ENCODE measurements around the gene SNAPC3. TPM values are rescaled to one million over a fixed set of nuclear protein-coding genes. Genes with fewer than 3 reads are reported as not detected.
"Not testable (repeated sequence)": the region's sequence is repeated elsewhere in the genome, so short reads cannot be mapped to it uniquely, and the experiment has no call there.

The SNAPC3 gene
- total and polyA plus RNA-seq, 2 of the 4 experiments (the other 2 are of a cell fraction) = 22.0 to 31.0 TPM

DNA sequence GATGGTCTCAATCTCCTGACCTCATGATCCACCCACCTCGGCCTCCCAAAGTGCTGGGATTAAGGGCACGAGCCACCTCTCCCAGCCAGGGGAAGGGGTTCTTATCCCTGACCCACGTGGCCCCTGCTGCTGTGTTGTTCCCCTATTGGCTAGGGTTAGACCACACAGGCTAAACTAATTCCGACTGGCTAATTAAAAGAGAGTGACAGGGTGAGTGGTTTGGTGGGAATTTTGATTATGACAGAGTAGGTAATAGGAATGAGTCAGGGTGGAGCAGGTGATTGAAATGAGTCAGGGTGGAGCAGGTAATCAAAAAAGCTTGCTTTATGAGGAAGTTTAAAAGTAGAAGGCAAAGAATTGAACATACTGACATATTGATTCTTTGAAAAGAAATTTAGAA lies 43.4 kb upstream of the SNAPC3 start:
- in situ Hi-C loops (cut with MboI; ENCODE audit: low sequenced_read_pairs); H3K9ac ChIP-seq (ENCODE audit: low read depth, low read length); H2AK9ac ChIP-seq (replicated peaks; ENCODE audit: low read depth, low read length, poor library complexity); H4K8ac ChIP-seq (ENCODE audit: low read depth in 2 of 2, low read length in 2 of 2); H4K5ac ChIP-seq (ENCODE audit: low read depth, low read length); H3K56ac ChIP-seq (ENCODE audit: extremely low read depth, insufficient read depth, low read length); H4K91ac ChIP-seq (ENCODE audit: insufficient read depth, low read depth, low read length); H3K23ac ChIP-seq (ENCODE audit: low read depth, low read length); H2AK5ac ChIP-seq (ENCODE audit: low read depth, low read length); H3K27me3 ChIP-seq (ENCODE audit: control insufficient read depth, insufficient read depth, low read length); H3K36me3 ChIP-seq (ENCODE audit: control insufficient read depth, insufficient read depth, low read length); ATAC-seq (ENCODE audit: low read depth); H3K4me2 ChIP-seq (ENCODE audit: low read depth, low read length); DNase-seq; H4K20me1 ChIP-seq (ENCODE audit: insufficient read depth, low read length); H2AFZ ChIP-seq (replicated peaks; ENCODE audit: low read length, poor library complexity); BruUV-seq (replicated peaks); dilution Hi-C loops (cut with HindIII; ENCODE audit: low sequenced_read_pairs, unreplicated experiment); POLR2A ChIA-PET (ENCODE audit: unreplicated experiment); H3K79me1 ChIP-seq (ENCODE audit: low read depth in 1 of 2, low read length in 2 of 2); H2BK20ac ChIP-seq (ENCODE audit: low read depth, low read length); H3K18ac ChIP-seq (ENCODE audit: low read depth, low read length); H2BK5ac ChIP-seq (ENCODE audit: low read depth, low read length, poor library complexity, severe bottlenecking); H3K4ac ChIP-seq (ENCODE audit: low read depth, low read length); H3K4me3 ChIP-seq (ENCODE audit: insufficient read depth, low read depth, low read length); H3K4me1 ChIP-seq (ENCODE audit: control insufficient read depth, insufficient read depth, low read length); CTCF ChIA-PET; H3K9me1 ChIP-seq (ENCODE audit: insufficient read depth, low read length); H2BK15ac ChIP-seq (ENCODE audit: low read depth, low read length); H3K14ac ChIP-seq (replicated peaks; ENCODE audit: low read depth, low read length); H3K9me3 ChIP-seq (ENCODE audit: control insufficient read depth, insufficient read depth, low read length); intact Hi-C loops (cut with micrococcal nuclease); H3K27ac ChIP-seq (ENCODE audit: insufficient read depth, low read length); H2BK120ac ChIP-seq (ENCODE audit: low read depth, low read length): not testable (repeated sequence)
- WGBS, 2 experiments (ENCODE audit: extremely low coverage in 2 of 2, insufficient read length in 1 of 2) = 72% methylated on average over 2 of the region's 4 CpGs; no CpG with 5 or more reads in 1 of the 2 experiments

DNA sequence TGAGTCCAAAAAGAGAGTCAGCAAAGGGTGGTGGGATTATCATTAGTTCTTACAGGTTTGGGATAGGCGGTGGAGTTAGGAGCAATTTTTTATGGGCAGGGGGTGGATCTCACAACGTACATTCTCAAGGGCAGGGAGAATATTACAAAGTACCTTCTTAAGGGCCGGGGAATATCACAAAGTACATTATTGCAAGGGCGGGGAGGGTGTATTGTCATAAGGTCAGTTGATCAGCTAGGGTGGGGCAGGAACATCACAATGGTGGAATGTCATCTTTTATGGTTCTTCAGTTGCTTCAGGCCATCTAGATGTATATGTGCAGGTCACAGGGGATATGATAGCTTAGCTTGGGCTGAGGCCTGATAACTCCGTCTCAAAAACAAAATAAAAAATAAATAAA lies 42.8 kb upstream of the SNAPC3 start:
- dilution Hi-C loops (cut with HindIII; ENCODE audit: low sequenced_read_pairs, unreplicated experiment); DNase-seq; BruUV-seq (replicated peaks); in situ Hi-C loops (cut with MboI; ENCODE audit: low sequenced_read_pairs); H3K4me1 ChIP-seq (ENCODE audit: control insufficient read depth, insufficient read depth, low read length); H4K20me1 ChIP-seq (ENCODE audit: insufficient read depth, low read length); POLR2A ChIA-PET (ENCODE audit: unreplicated experiment); H2BK15ac ChIP-seq (ENCODE audit: low read depth, low read length); H3K27me3 ChIP-seq (ENCODE audit: control insufficient read depth, insufficient read depth, low read length); H3K4me3 ChIP-seq (ENCODE audit: insufficient read depth, low read depth, low read length); H4K91ac ChIP-seq (ENCODE audit: insufficient read depth, low read depth, low read length); intact Hi-C loops (cut with micrococcal nuclease); H2BK120ac ChIP-seq (ENCODE audit: low read depth, low read length); H3K56ac ChIP-seq (ENCODE audit: extremely low read depth, insufficient read depth, low read length); H3K27ac ChIP-seq (ENCODE audit: insufficient read depth, low read length); H2AFZ ChIP-seq (replicated peaks; ENCODE audit: low read length, poor library complexity); H3K4ac ChIP-seq (ENCODE audit: low read depth, low read length); H4K5ac ChIP-seq (ENCODE audit: low read depth, low read length); H2BK20ac ChIP-seq (ENCODE audit: low read depth, low read length); ATAC-seq (ENCODE audit: low read depth); H2AK5ac ChIP-seq (ENCODE audit: low read depth, low read length); H3K23ac ChIP-seq (ENCODE audit: low read depth, low read length); H3K18ac ChIP-seq (ENCODE audit: low read depth, low read length); H3K79me1 ChIP-seq (ENCODE audit: low read depth in 1 of 2, low read length in 2 of 2); H2AK9ac ChIP-seq (replicated peaks; ENCODE audit: low read depth, low read length, poor library complexity); H3K9ac ChIP-seq (ENCODE audit: low read depth, low read length); H3K36me3 ChIP-seq (ENCODE audit: control insufficient read depth, insufficient read depth, low read length); H2BK5ac ChIP-seq (ENCODE audit: low read depth, low read length, poor library complexity, severe bottlenecking); H3K4me2 ChIP-seq (ENCODE audit: low read depth, low read length); H3K9me3 ChIP-seq (ENCODE audit: control insufficient read depth, insufficient read depth, low read length); H4K8ac ChIP-seq (ENCODE audit: low read depth in 2 of 2, low read length in 2 of 2); H3K14ac ChIP-seq (replicated peaks; ENCODE audit: low read depth, low read length); H3K9me1 ChIP-seq (ENCODE audit: insufficient read depth, low read length): not testable (repeated sequence)
- CTCF ChIA-PET = interaction anchor here (0.7 kb wide), 1 partner anchor 49 kb away, joined by 3 read pairs; no protein-coding TSS in a partner anchor
- 94% methylated on average over 3 of the region's 5 CpGs; no CpG with 5 or more reads in 1 of the 2 experiments for WGBS, 2 experiments (ENCODE audit: extremely low coverage in 2 of 2, insufficient read length in 1 of 2)

Data from IMR-90 (cell line).